HG03108 (cell line): Measurements from ENCODE around the gene LPP.

Experiments used
- ATAC-seq: cut with Tn5 transposase; IDR thresholded peaks from one replicate; pipeline ENCODE4 v1.9.1; 2021; ENCODE audit warnings: moderate library complexity; ENCODE audit not compliant: unreplicated experiment

Gene LPP

DNA sequence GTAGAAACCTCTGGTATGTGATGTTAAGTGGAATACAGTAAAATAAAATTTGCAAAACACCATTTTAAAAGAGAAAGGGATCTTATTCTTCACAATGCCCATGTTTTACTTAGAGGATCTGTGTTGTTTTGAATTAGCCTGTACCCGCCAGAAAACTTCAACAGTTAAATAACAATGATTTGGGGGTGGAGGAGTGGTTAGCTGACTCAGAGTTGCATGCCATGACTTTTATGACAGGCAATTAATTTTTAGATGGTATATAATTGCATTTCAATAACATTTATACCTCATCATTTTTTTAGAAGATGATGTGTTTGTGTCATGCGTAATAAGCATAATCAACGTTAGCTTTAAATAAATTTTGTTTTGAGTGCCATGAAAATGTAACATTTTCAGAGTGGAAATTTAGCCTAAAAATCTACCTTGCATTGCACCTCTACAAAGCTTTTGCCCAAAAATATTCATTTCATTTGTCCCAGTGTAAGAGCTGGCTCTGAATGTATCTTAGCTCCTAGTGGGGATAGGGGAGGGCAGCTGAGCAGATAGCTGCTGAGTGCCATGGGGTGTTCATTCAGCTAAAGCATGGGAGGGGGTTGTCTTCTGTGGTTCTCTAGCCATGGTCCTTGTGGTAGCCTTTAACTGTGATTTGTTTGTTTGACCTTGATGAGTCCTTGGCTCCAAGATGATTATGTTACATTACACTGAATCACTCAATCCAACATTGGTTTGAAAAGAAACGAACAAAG, 379.8 kb downstream of the LPP start:
- ATAC-seq = no peak

DNA sequence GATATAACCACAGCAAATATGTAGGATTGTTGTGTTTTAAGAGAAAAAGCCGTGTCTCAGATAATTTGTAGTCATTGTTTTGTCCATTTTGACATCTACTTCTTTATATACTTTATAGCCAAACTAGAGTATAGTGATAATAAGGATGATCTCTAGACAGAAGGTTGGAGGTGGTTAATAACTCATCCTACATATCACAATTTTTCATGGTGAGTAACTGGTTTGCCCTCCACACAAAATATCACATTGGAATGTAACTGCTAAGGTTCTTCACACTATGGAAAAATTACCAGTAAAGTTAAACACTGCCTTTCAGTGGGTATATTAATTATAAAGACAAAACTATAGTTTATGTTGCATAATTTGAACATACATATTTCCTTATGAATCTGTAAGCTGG, 380.7 kb downstream of the LPP start:
- ATAC-seq = no peak

DNA sequence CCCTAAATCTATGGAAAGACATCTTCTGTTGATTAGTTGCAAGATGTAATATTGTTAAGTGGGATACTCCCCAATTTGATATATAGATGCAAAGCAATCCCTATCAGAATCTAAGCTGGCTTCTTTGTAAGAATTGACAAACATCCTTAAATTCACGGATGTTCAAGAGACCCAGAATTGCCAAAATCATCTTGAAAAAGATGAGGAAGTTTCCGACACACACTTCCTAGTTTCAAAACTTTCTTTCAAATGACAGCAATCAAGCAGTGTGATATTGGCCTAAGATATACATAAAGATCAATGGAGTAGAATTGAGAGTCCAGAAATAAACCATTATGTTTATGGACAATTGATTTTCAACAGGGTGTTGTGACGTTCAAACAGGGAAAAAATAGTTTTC, 383.6 kb downstream of the LPP start:
- ATAC-seq = no peak

DNA sequence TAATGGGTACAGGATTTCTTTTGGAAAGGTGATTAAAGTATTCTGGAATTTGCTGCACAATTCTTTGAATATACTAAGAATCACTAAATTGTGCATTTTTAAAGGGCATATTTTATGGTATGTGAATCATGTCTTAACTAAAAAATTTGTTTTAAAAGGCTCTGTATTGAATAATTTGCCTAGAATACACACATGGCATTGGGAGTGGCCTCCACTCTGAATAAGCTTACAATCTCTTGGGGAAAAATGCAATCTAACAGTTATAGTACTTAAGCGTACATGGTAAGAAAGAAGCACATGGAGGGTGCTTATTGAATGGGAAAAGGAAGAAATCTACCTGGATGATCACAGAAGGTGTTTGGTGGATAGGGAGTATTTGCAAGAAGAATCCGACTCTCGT, 385.1 kb downstream of the LPP start:
- ATAC-seq = no peak

DNA sequence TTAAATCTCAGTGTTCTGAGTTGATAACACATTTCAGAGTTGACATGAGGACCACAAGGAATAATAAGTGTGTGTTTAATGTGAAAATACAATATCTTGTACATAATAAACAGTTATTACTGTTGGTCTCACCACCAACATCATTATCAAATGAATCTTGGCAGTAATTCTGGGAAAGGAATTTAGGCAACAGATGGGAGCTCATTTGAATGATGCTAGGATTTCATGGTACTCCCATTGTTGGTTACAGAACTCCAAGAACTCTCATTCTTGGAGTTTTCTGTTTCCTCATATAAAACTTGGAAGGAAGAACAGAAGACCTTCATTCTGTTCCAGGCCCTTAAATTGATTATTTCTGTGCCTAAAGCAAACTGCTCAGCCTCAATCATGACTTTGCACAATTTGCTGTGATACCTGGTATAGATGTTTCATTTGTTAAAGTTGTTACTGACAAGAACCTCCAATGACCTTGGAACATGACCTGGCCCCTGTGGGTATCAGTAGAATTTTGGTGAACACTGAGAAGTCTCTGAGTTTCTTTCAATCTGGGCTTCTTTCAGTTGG, 385.8 kb downstream of the LPP start:
- no peak for ATAC-seq

DNA sequence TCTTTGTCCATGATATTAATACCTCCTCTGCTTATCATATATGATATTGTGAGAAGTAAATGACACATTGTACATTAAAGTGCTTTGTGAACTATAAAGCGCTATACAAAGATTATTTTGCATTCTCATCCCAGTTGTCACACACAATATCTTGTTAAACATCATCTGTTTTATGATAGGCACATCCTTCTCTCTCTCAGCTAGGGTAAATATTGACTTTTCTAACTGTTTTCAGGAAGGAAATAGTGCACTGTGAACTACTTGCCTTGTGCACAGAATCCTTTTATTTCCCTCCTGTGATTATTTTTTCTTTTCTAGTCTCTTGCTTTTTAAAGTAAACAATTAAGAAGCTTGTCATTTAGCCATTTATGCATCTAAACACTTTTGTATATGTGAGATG, 388.2 kb downstream of the LPP start:
- ATAC-seq = no peak

DNA sequence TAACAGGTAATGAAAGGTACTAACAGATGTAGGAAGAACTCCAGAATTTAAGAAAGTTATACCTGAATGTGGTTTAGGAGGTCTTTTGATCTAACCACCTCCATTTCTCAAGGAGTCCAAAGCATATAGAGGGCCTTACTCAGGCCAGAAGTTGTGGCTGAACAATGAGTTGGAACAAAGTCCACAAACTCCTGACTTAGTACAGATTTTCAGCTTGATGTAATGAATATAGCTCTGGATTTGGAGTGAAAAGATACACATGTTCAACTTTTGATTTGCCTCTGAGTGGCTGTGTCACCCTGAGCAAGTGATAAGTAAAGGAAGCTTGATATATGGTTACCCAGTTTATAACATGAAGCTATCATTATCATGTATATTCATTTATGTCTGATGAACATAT, 390.1 kb downstream of the LPP start:
- ATAC-seq = no peak

DNA sequence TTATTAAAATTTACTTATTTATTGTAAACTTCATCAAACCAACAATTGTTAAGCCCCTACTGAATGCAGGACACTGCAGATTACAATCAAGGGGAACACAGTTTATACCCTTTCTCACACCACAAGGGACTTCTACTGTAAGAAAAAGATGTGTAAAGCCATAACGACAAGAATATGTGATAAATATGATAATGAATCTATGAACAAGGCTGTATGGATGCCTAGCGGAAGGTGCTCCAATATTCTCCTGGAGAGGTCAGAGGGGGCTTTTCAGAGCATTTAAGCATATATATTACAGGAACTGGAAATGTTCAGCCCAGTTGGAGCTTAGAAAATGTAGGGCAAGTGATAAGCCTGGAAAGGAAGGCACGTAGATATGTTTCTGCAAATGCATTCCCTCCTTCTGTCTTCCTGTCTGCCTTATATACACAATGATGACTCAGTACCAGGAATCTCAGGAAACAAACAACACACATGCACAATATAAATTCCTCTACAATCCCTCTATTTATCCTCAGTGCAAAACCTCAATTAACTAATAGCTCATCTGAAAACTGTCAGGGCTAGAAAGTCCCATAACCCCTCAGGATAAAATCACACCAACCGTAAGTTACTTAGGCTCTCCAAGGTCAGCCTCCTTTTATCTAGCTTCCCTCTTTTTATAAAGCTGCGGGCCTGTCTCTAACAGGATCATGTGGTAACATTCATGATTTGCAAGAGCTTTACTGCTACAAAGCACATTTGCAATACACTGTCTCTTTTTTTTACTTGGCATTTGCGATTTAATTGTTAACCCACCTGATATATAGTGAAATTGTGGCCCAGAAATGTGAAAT, 393.1 kb downstream of the LPP start:
- ATAC-seq = no peak

DNA sequence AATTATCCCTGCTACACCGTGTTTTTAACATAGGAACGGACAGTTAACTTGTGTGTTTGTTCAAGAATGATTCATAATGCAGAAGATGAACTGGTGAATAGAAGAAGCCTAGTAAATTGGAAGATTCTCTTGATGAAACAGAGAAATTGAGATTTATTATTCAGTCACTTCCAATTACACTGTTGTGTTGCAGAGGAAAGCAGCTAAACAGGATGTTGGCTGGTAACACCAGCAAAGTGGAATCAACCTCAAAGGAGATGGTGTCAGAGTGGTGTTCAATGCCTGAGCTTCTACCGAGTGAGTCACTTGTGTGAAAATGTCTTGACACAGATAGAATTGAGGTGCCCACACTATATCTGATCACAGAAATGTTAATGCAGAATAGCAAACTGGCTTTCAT, 399.6 kb downstream of the LPP start:
- no peak for ATAC-seq

DNA sequence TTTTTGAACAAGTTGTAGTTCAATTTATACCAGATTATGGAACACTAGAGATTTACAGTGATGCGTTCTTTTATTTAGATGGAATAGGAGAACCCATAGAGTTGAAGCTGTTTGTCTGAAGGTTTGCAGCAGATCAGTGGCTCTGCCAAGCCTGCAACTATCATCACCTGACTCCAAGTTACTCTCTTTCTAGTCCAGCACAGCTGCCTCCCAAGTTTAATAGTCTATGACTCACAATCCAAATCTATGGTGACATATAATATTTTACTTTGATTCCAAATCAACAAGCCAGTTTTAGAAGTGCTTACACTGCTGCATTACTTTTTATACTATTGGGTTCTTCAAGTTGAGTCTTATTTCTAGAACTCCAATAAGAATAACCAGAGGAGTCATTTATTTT, 400.4 kb downstream of the LPP start:
- ATAC-seq = no peak

DNA sequence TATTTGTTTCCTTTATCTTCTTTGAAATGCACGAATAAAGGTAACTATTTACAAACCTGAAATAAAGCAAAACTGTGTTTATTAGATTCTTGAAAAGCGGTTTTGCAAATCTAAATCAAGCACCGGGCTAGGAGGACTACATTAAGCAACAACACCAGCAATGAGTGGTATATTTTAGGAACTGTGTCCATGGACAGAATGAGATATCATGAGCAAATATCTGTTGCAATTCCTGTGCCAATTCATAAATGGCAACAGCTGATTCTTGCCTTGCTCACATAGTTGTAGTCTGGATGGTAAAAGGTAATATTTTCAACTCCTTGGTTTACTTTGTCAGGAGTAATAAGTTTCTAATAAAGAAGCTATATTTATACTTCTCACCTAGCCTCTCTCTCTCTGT, 403.3 kb downstream of the LPP start:
- no peak for ATAC-seq

DNA sequence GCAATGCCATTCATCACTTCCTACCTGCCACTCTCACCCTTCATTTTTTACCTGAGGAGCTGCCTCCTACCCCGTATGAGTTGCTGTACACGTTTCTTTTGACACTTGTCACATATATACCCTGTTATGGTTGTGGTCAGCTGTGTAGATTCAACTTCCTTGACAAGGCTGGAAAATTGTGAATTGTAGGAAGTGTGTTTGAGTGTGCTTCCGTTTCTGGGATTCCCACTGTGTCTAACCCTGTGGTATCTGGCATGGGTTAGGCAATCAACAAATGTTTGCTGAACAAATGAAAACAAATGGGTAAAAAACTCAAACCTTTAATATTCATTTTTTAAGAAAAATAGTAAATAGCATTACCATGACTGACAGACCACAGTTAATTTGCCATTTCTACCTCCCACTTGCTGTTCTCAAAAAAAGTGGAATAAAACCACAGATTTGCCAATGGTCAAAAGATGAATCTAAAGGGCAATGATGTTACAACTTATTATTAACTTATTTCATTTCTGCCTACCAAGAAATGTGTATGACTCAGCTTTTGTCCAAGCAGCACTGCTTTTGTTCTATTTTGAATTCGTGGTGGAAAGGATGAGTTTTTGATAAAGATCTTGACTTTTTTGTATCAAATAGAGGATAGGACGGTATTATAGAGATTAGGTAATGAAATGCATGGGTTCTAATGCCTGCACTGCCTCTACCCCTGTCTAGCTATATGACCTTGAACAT, 404.6 kb downstream of the LPP start:
- ATAC-seq = no peak

DNA sequence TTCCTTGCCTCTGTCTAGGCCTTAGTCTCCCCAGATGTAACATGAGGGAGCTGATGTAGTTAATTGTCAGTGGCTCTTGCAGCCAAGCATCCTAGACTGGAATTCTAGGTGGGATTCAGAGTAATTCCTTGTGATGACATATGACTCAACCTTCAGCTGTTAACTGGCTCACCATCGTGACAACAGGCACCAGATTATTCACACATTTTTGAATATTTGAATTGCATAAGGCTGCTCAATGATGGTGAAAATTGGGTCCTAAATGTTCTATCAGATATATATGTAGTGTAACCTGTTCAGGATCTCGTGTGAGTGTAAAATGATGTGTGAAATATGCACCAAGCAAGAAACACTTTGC, 405.1 kb downstream of the LPP start:
- ATAC-seq = no peak

DNA sequence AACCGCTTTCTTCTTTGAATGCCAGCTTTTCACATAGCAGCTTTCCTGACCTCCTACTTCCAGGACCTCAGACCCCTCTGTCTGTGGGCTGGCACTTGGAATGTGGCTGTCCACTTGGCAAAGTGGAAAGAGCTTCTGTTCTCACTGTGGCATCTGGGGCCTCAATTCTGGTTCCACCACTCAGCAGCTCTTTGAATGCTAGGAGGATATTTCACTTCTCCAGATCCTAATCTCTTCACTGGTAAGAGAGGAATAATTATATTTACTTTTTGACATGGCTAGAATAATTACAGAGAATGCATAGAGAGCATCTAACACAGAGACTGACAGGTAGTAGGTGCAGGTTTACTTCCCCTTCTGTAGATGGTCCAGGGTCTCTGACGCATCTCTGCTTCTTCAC, 405.9 kb downstream of the LPP start:
- no peak for ATAC-seq

DNA sequence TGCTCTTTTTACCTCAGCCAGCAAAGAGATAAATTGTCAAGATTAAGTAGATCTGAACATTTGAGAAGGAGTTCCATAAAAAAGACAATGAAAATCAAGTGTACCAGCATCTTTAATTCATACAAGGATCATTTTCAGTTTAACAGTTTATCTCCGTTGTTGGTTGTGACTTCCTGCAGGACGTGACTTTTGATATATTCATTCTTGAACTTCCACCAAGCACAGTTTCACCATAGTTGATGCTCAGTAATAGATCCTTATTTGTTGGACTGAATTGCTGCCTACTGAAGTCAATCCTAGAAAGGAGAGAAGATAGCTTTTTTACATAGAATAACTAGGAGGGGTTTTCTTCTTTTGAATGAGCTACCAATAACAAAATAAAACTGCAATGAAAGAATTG, 408.2 kb downstream of the LPP start:
- no peak for ATAC-seq

DNA sequence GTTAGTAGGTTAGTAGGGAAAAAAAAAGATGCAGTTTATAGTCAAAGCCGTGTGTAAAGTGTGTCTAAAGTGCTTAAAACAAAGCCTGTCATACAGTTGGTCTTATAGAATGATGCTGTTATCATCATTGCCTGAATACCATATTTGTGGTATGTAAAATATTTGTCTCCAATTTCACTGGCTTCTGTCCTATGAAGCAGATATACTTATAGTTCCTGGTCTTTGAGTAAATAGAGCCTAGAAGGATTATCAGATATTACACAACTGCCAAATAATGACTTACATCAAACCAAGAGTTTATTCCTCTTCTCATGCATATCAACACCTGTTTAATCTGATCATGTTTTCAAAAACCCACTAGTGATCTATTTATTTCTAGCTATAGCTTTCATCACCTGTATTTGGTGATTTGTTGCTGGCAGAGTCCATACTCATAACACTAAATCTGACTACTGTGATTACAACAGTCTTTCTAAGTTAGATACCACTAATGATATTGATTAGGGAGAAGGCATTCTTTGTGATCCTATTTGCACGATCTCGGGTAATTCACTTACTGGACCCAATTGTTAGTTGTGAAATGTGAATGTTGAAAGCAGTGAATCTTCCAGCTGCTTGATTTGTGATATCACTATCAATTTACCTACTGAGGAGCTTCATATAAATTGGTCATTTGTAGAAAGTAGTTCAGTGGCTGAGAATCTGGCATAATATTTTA, 413.7 kb downstream of the LPP start:
- no peak for ATAC-seq

DNA sequence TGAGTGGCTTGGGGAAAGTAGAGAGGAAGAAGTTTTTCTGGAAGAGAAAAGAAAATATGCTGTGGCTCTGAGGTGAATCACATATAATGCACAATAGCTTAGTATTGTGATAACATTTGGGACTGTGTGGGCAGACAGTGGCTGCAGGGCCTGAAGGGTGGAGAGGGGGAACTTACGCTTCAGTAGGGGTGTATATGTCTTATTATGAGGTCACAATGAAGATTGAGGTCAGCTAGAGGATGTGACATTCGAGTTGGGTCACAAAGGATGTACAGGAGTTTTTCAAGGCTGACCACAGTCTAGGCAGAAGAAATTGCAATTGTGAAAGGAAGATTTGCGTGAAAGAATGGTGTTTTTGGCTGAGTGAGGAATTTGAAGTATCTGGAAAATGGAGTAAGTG, 414.8 kb downstream of the LPP start:
- ATAC-seq = no peak

DNA sequence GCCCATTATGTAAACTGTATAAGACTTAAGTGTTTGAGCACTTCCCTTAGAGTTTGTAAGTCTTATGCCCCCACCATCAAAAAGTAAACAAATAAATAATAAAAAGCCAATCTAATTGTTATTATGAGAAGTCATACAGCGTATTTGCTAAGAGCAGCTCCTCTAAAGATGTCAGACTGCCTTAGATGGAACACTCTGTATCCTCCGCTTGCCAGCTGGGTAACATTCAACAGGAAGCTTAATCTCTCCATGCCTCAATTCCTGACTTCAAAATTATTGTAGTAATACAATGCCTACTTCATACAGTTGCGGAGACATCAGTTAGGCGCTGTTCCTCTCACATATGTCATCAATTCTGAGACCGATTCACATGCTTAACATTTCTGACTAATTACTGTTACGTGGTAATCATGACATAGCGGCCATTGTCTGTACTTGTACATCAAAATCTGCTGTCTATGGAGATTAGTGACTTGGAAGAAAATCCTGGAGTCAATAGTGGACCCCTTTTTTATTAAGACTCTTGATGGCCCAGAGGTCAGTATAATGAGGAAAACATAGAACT, 417.7 kb downstream of the LPP start:
- no peak for ATAC-seq

DNA sequence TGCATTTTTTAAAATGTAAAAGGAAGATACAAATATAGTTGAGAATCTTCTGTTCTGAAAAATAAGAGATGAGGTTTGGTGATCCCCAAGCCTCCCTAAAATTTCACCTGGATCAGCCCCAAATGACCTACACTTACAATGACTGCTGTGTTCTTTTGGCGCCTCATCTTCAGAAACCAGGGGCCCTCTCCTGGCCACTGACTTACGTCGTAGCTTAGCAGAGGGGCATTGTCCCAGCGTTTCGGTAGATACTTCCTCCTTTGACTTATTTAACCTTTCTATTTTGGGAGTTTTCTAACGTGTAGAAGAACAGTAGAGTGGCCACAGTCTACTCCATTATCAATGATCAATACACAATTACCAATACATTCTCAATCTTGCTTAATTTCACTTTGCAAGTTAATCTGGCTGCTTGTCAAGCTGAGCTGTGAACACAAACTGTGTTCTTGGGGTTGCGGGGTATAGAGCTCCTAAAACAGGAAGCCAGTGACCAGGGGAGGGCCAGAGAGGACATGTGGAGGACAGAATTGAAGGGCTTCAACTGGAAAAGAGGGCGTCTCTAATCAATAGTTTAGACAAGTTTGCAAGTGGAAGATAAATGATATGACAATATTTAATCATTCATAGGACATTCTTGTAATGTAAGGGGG, 419.5 kb downstream of the LPP start:
- ATAC-seq = no peak

DNA sequence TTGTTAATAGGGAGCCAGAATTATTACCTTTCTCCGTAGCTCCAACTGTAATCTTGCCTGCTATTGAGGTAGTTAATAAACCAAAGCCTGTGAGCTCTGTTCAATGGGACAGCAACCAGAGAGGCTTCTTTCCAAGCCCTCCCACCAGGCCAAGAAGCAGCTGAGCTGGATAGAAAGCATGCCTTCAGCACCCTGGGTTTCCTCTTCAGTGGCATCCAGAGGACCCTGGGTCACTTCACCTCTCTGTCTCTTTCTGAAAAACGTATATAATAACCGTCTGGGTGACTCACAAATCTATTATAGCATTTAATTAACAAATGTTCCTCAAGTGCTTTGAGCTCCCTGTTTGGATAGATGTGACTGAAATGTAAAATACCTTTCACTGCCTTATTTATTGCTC, 420.0 kb downstream of the LPP start:
- no peak for ATAC-seq
